H54 (cell line): ENCODE results near the gene RDH12.

Experiments used
- DNase-seq: peaks from one replicate; pipeline ENCODE4 v3.0.0; 2011; ENCODE audit warnings: low spot score, mixed read lengths; ENCODE audit not compliant: insufficient read length
- FAIRE-seq: peaks from 3 replicates; lab custom pipeline; 2011; peaks lifted over from hg19 to GRCh38; lab: Jason Lieb, UNC
- POLR2A ChIP-seq: IDR thresholded peaks from 2 replicates; pipeline ENCODE4 v1.6.1; 2011; ENCODE audit warnings: low read depth, mild to moderate bottlenecking, low read length

The RDH12 gene

DNA sequence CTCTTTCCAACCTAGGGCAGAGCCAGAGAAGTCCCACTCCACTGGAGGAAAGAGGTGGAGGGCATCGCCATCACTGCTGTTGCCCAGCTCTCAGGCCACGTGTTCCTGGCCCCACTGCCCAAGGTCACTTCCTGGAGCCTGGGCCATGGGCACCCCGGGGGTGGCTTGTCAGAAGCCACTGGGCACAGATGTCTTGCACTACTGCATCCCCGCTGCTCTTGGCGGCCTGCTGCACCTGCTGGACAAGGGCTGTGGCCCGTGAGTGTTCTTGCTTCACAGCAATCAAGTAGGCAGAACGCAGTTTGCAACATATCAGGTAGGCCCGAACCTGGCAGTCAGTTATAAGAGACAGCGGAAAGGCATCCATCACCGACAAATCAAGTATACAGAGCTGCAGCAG, 46.6 kb downstream of the RDH12 start:
- no peak for DNase-seq
- TF ChIP-seq POLR2A = no peak
- FAIRE-seq = no peak

GRCh38 chr14:67749341-67750084, 47.8 kb downstream of the RDH12 start:
- FAIRE-seq = no peak
- no peak for TF ChIP-seq POLR2A
- DNase-seq = no peak

- no peak for TF ChIP-seq POLR2A
- DNase-seq (no peak), FAIRE-seq (no peak)
Observed at GRCh38 chr14:67756496-67756895, 54.8 kb downstream of the RDH12 start.

DNA sequence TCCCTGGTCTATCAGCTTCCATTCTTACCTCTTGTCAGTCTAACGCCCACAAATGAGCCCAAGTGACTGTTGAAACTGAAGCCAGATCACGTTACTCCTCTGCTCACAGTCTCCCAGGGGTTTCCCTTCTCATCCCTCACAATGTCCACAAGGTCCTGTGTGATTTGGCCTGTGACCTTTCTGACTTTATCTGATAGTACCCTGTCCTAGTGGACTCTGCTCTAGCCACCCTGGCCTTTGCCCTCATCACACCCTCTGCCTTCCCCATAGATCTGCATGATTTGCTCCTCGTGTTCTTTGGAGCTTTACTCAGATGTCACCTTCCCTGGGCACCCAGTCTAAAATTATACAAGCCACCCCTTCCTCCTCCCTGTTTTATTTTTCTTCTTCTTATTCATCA, 55.5 kb downstream of the RDH12 start:
- FAIRE-seq = no peak
- DNase-seq = no peak
- no peak for TF ChIP-seq POLR2A

DNA sequence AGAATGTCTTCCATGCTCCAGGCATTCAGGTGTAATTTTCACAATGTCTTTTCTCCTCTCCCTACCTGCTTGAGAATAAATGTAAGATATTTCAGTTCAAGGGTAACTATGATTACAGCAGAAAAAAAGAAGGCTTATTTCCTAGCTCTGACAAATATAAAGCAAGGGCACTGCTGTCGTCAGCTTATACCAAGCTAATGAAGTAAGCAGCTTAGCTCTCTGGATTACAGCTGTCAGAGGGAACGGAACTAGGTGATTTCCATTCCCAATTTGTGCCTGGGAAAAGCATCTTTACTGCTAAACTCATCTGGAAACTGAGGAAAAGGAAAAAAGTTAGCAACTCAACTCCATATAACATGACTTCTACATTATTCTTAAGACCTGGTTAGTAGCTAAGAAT, 58.2 kb downstream of the RDH12 start:
- no peak for TF ChIP-seq POLR2A
- DNase-seq = no peak
- FAIRE-seq = no peak

DNA sequence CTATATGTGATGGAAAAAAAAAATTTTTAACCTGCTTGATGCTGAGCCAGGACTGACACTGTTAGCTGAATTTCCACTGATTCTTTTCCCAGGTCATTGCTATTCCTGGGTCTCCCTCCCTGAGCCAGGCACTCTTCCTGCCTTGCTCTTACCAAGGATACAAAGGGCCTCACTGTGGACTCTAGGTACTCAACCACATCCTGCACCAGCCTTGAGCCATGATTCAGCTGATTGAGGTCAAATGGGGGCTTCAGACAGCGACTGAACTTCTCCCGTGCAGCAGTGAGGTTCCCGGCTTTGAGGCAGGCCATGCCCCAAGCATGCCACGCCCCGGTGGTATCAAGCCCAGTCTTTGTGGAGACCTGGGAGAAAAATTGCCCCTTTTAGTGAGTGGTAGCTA, 60.4 kb downstream of the RDH12 start:
- DNase-seq = no peak
- no peak for FAIRE-seq
- TF ChIP-seq POLR2A = no peak

DNA sequence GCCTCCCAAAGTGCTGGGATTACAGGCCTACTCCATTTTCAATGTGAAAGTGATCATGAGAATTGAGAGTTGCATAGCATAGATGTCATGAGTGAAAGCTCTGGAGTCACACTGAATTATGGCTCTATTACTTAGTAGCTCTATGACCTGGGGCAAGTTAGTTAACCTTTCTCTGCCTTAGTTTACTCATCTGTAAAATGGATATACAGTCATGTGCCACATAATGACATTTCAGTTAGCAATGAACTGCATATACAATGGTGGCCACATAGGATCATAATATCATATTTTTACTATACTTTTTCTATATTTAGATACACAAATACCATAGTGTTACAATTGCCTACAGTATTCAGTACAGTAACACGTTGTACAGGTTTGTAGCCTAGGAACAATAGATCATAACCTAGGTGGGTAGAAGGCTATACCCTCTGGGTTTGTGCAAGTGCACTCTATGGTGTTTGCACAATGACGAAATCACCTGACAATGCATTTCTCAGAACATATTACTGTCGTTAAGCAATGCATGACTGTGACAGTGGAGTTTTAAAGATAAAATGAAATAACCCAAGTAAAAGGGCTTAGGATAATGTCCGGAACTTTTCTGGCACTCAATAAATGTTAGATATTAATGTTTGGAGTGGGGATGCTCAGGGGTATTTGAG, 61.6 kb downstream of the RDH12 start:
- FAIRE-seq (no peak), DNase-seq (no peak)
- TF ChIP-seq POLR2A = no peak

DNA sequence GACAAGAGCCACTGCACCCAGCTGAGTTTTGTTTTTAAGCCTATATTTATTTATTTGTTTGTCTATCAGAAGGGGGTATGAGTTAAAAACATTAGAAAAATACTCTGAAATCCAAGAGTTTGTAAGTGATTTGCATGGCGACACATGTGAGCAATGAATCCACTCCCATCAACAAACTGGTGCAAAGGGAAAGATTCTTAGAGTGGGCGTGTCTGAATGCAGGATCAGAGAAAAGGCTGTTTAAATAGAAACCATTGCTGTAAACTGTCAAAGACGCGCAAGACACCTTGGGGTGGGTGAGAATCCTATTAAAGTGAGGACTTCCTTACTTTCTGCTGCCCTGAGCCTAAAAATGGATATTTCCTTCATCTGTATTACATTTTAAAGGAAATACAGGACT, 62.8 kb downstream of the RDH12 start:
- no peak for DNase-seq
- FAIRE-seq = no peak
- no peak for TF ChIP-seq POLR2A

GRCh38 chr14:67765192-67765834, 63.6 kb downstream of the RDH12 start:
- no peak for TF ChIP-seq POLR2A
- FAIRE-seq = no peak
- DNase-seq = no peak

DNA sequence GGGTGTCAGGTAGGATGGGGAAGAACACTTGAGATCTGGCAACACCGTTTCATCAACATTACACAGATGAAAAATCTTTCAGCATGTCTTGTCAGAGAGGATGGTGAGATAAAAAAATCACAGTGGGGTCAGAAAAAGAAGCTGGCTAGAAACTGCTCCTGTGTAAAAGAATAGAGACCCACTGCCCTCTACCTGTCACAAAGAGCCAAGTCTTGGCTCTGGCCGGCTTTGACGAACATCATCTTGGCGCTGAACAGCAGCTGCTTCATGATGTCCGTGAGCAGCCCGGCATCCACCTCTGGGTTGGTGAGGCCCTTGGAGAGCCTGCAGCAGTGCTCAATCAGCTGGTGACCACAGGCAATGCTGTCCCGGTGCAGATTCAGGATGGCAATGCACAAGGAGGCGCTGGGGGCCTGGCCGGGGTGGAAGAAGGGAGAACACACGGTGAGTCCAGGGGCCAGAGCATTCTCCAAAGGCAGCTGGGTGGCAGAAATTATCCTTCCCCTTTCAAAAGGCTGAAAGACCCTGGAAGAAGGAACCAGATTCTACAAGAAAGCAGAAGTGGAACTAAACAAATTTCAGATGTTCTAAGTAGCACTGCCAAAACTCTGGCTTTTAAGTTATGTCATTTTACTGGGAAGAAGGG, 64.5 kb downstream of the RDH12 start:
- FAIRE-seq (no peak), DNase-seq (no peak)
- TF ChIP-seq POLR2A = no peak

GRCh38 chr14:67768219-67768618, 66.5 kb downstream of the RDH12 start:
- no peak for TF ChIP-seq POLR2A
- DNase-seq = no peak
- no peak for FAIRE-seq

- no peak for TF ChIP-seq POLR2A
- DNase-seq (no peak), FAIRE-seq (no peak)
Observed at GRCh38 chr14:67773844-67774377, 72.2 kb downstream of the RDH12 start.

DNA sequence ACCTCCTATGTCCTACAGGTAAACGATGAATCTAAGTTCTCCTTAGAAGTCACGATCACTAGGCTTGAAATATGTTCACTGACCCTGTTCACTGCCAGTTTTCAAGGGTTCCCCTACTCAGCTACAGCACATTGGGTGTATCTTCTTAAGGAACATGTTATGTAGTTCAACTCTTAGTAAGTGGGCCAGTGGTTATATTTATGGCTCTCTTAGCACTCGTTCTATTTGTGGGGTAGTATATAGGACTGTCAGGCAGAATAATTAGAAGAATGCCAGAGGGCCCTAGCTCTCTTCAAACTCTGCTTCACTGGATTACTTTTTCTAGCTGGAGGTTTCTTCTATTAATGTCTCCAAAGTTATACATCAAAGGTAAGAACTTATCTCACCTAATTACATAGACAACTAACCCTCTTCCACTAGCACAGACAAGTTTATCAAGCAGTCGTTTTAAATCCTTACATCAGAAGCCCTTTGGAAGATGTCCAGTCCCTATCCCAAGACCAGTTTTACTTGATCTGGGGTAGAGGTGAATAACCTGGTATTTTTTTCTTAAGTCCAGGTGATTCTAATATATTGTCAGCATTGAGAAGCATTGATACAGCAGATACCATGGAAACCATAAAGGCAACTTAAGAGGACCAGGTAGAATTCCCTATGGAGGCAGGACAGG, 75.1 kb downstream of the RDH12 start:
- no peak for FAIRE-seq
- DNase-seq = no peak
- TF ChIP-seq POLR2A = no peak
